A673 (cell line): ENCODE measurements around the gene MTX3. TPM values are rescaled to one million over a fixed set of nuclear protein-coding genes. Genes with fewer than 3 reads are reported as not detected.

Experiments used
- BruUV-seq: library from RNA; stranded (reverse); fragments of 400-500 nt; replicated peaks from 2 replicates; lab custom pipeline; 2021; lab: Mats Ljungman, UMichigan
- CTCF ChIA-PET: fragments of 300-600 bp; sonication (Branson Sonifier 250); formaldehyde crosslinking; loops from one replicate; lab custom pipeline; 2022; ENCODE audit warnings: antibody characterized with exemption; lab: Charles Lee
- POLR2A ChIA-PET: fragments of 300-600 bp; sonication (Branson Sonifier 250); formaldehyde crosslinking; loops from one replicate; lab custom pipeline; 2022; ENCODE audit warnings: antibody characterized with exemption; ENCODE audit not compliant: low non-redundant PET; lab: Charles Lee
- DNase-seq: peaks from one replicate; pipeline ENCODE4 v3.0.0-alpha.2; 2015; ENCODE audit warnings: low spot score
- H3K27ac ChIP-seq: fragments of 200-600 bp; sonication (generic); 2 replicates; pipeline ENCODE4 v1.5.1; 2016; ENCODE audit warnings: mixed run types, low read depth, mild to moderate bottlenecking, mixed read lengths, antibody characterized with exemption, low read length; ENCODE audit not compliant: poor library complexity, severe bottlenecking
- H3K27me3 ChIP-seq: fragments of 200-600 bp; sonication (generic); replicated peaks from 2 replicates; pipeline ENCODE4 v1.6.1; 2017; ENCODE audit warnings: mixed run types, low read depth, mild to moderate bottlenecking, mixed read lengths, antibody characterized with exemption, low read length; ENCODE audit not compliant: insufficient read depth, poor library complexity
- H3K36me3 ChIP-seq: fragments of 200-600 bp; sonication (generic); 2 replicates; pipeline ENCODE4 v1.6.1; 2016; ENCODE audit warnings: mixed run types, mild to moderate bottlenecking, mixed read lengths, antibody characterized with exemption, low read length; ENCODE audit not compliant: insufficient read depth, poor library complexity, severe bottlenecking
- H3K4me1 ChIP-seq: fragments of 200-600 bp; sonication (generic); 2 replicates; pipeline ENCODE4 v1.6.1; 2017; ENCODE audit warnings: mixed run types, mild to moderate bottlenecking, mixed read lengths, antibody characterized with exemption, low read length; ENCODE audit not compliant: insufficient read depth, poor library complexity, severe bottlenecking
- H3K4me3 ChIP-seq: fragments of 200-600 bp; sonication (generic); 2 replicates; pipeline ENCODE4 v1.5.1; 2016; ENCODE audit warnings: low read depth, mixed run types, mild to moderate bottlenecking, mixed read lengths, low read length; ENCODE audit not compliant: poor library complexity, severe bottlenecking
- H3K9me3 ChIP-seq: fragments of 200-600 bp; sonication (generic); 2 replicates; pipeline ENCODE4 v1.6.1; 2016; ENCODE audit warnings: mixed run types, low read depth, mild to moderate bottlenecking, mixed read lengths, antibody characterized with exemption, low read length; ENCODE audit not compliant: poor library complexity, severe bottlenecking
- EZH2 ChIP-seq: fragments of 200-600 bp; sonication (generic); IDR thresholded peaks from 2 replicates; pipeline ENCODE4 v1.6.1; 2017; ENCODE audit warnings: borderline replicate concordance, low read depth, mild to moderate bottlenecking, mixed read lengths, antibody characterized with exemption, low read length; ENCODE audit not compliant: poor library complexity, severe bottlenecking
- intact Hi-C: fragments of 100-400 bp; cut with micrococcal nuclease; formaldehyde crosslinking; loops from one replicate; pipeline ENCODE4 v1.10.0; 2022; ENCODE audit not compliant: unreplicated experiment
- total RNA-seq: library from RNA; stranded (reverse); gene quantifications from 2 replicates; pipeline ENCODE4 v1.2.3, GENCODE V29; 2021

Gene MTX3
- total RNA-seq, 1 experiment from 2014 or later = 28.1 TPM

DNA sequence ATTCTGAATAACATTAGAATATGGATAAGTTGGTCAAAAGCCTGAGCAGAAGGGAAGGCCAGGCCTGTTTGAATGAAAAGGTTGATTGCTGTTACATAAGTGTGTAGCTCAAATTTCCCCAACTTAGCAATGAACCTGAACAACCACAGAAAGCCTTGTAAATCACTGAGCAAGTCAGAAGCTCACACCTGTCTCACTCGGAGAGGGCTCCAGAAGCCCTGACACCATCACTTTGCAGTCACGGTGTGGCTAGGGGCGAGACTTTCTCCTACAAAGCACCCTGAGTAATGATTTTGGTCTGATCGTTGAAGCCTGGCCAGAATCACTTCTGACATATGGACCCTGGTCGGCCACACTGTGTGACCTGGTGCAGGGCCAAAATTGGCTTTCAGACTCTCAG lies 62.0 kb downstream of the MTX3 start:
- CTCF ChIA-PET = no interaction called here
- POLR2A ChIA-PET = no interaction called here
- H3K4me1 ChIP-seq = no peaks in the 10 kb centered on the region
- DNase-seq = no peak
- no peak overlapping the region for H3K27ac ChIP-seq
- no peaks in the 10 kb centered on the region for H3K27me3 ChIP-seq
- no peaks in the 10 kb centered on the region for H3K36me3 ChIP-seq
- BruUV-seq = no TSS peak
- TF ChIP-seq EZH2 = no peak
- no peaks in the 10 kb centered on the region for H3K9me3 ChIP-seq
- intact Hi-C loops = loop anchor here (5.0 kb wide), 1 partner anchor 153 kb away; no protein-coding TSS in a partner anchor
- H3K4me3 ChIP-seq = no peak overlapping the region

Other genes starting within 250 kb of the MTX3 start
- 0.43 and 1.6 TPM in 2 replicates for gene THBS4, start 44.1 kb upstream of the MTX3 start, total RNA-seq